ENCODE results near the gene LHX4. TPM values are rescaled to one million over a fixed set of nuclear protein-coding genes. Genes with fewer than 3 reads are reported as not detected.

The LHX4 gene
- total RNA-seq (not detected), polyA plus RNA-seq (ENCODE audit: insufficient read depth, low read depth, low replicate concordance) (0.37 TPM)
- long read RNA-seq, donor 1 = 0 reads
- long read RNA-seq, donor 2 = 0 reads
- long read RNA-seq, donor 3, partial matches to known transcripts = 33 of 70 reads
- long read RNA-seq, donor 3, other reads (novel, unspliced or antisense) = 37 of 70 reads
- long read RNA-seq, donor 4 = 0 reads
- long read RNA-seq, donor 5 = 0 reads
- long read RNA-seq, donor 6 = 0 reads
- long read RNA-seq, donor 7, partial matches to known transcripts = 0 of 2 reads
- long read RNA-seq, donor 7, other reads (novel, unspliced or antisense) = 2 of 2 reads
- long read RNA-seq, donor 8 = 0 reads
- long read RNA-seq, donor 9 = 0 reads
- long read RNA-seq, donor 10, partial matches to known transcripts = 68 of 68 reads
- long read RNA-seq, donor 10, other reads (novel, unspliced or antisense) = 0 of 68 reads

DNA sequence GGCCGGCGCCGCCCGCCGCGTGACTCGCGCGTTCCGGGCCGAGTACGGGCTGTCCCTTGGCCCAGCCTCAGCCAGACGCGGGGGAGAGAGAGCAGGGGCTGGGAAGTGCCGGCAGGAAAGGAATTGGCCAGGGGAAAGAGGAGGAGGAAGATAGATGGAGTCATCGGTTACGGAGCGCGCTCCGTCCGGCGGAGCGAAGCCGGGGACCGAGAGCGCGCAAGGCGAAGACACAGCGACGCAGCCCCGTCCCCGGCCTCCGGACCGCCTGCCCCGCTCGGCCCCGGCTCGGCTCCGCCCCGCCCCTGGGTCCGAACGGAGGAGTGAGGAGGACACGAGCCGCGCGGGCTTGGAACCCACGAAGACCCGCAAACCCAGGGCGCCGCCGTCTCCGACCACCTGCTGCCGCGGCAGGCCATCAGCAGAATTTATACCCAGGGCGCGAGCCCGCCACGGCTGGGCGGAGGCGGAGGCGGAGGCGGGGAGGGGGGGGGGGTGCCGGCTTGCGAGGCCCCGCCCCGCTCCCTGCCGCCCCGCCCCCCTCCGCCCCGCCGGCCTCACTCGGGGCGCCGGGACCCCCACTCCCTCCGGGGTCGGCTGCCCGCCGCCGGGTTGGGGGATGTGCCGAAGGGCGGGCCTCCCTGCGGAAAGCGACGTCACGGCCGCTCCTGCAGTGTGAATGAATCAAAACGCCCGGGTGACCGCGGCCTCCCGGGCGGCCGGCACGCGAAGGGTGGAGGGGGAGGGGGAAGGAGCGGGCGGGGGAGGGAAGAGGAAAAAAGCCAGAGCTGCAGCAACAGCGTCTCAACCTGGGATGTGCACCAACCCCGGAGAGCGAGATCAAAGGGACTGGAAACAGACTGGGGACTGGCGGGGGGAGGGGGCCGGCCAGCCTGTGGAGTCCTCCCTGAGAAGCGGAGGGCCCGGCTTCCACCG lies at the start of gene LHX4:
LHX4 (plus strand) TSS at position 782 of the 933 bp plus-strand sequence. CDS start 266 bp downstream, outside the sequence.
- FAIRE-seq (no peak), DNase-seq (peak; percentile 64 to 90 (median 77))
- Histone ChIP-seq H3K9ac (ENCODE audit: low read length in 3 of 3) (no peak within 1 kb of the TSS), H3K4me1 (ENCODE audit: control insufficient read depth in 2 of 3, insufficient read depth in 2 of 3, low read depth in 1 of 3, low read length in 3 of 3) (peaks cover 0 to 32% (median 6%) of the 10 kb centered on the region in 3 donors), H3K27me3 (ENCODE audit: control insufficient read depth, insufficient read depth, low read length) (peaks cover 61% of the 10 kb centered on the region), H3K4me3 (ENCODE audit: low read length in 3 of 3) (peak within 1 kb of the TSS in 2 of 3 donors; percentile 44 to 55), H3K9me3 (ENCODE audit: control insufficient read depth in 2 of 3, insufficient read depth in 1 of 3, low read length in 3 of 3) (no peaks in the 10 kb centered on the region), H3K36me3 (ENCODE audit: control insufficient read depth in 2 of 3, insufficient read depth in 3 of 3, low read length in 3 of 3) (no peaks in the 10 kb centered on the region), H3K27ac (ENCODE audit: low read depth in 2 of 2, low read length in 2 of 2) (no peak within 1 kb of the TSS)
- intact Hi-C loops (cut with DNase I) = no loop called here
- TF ChIP-seq, protein P1, sequence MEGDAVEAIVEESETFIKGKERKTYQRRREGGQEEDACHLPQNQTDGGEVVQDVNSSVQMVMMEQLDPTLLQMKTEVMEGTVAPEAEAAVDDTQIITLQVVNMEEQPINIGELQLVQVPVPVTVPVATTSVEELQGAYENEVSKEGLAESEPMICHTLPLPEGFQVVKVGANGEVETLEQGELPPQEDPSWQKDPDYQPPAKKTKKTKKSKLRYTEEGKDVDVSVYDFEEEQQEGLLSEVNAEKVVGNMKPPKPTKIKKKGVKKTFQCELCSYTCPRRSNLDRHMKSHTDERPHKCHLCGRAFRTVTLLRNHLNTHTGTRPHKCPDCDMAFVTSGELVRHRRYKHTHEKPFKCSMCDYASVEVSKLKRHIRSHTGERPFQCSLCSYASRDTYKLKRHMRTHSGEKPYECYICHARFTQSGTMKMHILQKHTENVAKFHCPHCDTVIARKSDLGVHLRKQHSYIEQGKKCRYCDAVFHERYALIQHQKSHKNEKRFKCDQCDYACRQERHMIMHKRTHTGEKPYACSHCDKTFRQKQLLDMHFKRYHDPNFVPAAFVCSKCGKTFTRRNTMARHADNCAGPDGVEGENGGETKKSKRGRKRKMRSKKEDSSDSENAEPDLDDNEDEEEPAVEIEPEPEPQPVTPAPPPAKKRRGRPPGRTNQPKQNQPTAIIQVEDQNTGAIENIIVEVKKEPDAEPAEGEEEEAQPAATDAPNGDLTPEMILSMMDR (IDR thresholded peaks at IDR 0.05; ENCODE audit: borderline replicate concordance, extremely low read depth, insufficient read depth) = no peak

DNA sequence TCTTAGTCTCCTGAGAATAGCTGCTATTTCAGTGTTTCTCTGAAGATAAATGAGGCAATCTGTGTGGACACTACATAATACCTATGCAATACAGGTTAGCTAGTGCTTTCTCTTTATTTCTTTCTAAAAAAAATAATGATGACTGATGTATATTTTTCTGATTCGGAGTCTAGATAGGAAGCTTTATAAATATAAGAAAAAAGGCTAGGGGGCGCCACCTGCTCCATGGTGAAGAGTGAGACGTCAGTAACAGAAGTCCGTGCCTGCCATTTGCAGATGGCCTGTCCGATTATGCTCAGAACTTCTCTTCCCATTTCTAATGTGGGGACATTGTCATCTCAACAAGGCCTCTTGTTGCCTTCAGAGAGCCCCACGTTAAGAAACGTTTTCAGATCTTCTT lies 49.0 kb upstream of the LHX4 start:
- Histone ChIP-seq H3K27me3 (ENCODE audit: control insufficient read depth, insufficient read depth, low read length) (no peaks in the 10 kb centered on the region), H3K4me3 (ENCODE audit: low read length in 3 of 3) (no peak overlapping the region), H3K27ac (ENCODE audit: low read depth in 2 of 2, low read length in 2 of 2) (no peak overlapping the region), H3K9me3 (ENCODE audit: control insufficient read depth in 2 of 3, insufficient read depth in 1 of 3, low read length in 3 of 3) (no peaks in the 10 kb centered on the region), H3K36me3 (ENCODE audit: control insufficient read depth in 2 of 3, insufficient read depth in 3 of 3, low read length in 3 of 3) (peaks cover 0 to 5% (median 0%) of the 10 kb centered on the region in 3 donors), H3K9ac (ENCODE audit: low read length in 3 of 3) (no peak overlapping the region), H3K4me1 (ENCODE audit: control insufficient read depth in 2 of 3, insufficient read depth in 2 of 3, low read depth in 1 of 3, low read length in 3 of 3) (no peaks in the 10 kb centered on the region)
- intact Hi-C loops (cut with DNase I) = no loop called here
- peak in 1 of 5 donors; percentile 18 for DNase-seq
- FAIRE-seq = no peak
- TF ChIP-seq, protein P1 (IDR thresholded peaks at IDR 0.05; ENCODE audit: borderline replicate concordance, extremely low read depth, insufficient read depth) = no peak

DNA sequence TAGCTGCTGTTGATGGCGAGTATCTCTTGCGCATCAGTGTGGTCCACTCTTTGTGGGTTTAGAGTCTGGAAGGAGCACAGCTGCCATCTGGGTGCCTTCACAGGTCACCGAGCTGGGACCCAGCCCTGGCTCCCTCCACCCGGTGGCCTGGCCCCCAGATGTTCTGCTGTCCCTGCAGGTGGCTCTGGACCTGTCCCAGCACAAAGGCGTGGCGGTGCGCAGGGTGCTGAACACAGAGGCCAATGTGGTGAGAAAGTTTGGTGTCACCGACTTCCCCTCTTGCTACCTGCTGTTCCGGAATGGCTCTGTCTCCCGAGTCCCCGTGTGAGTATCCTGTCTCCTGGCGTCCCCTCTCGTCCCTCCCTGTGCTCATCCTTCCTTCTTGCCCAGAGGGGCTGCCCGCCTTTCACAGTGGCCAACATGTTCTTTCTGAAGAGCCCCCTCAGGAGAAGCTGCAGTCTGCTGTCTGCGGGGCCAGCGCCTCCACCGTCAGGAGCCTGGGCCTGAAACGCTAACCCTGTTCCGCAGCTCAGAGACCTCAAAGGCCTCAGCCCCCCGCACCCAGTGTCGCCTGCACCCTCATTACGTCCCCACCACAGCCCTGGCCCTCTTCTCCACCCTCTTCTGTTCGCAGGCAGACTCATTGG lies 47.9 kb upstream of the LHX4 start:
- H3K27ac ChIP-seq (ENCODE audit: low read depth in 2 of 2, low read length in 2 of 2) = no peak overlapping the region
- peaks cover 0 to 5% (median 0%) of the 10 kb centered on the region in 3 donors for H3K36me3 ChIP-seq (ENCODE audit: control insufficient read depth in 2 of 3, insufficient read depth in 3 of 3, low read length in 3 of 3)
- no peaks in the 10 kb centered on the region for H3K27me3 ChIP-seq (ENCODE audit: control insufficient read depth, insufficient read depth, low read length)
- H3K9me3 ChIP-seq (ENCODE audit: control insufficient read depth in 2 of 3, insufficient read depth in 1 of 3, low read length in 3 of 3) = no peaks in the 10 kb centered on the region
- DNase-seq (no peak), FAIRE-seq (no peak)
- intact Hi-C loops (cut with DNase I) = no loop called here
- no peaks in the 10 kb centered on the region for H3K4me1 ChIP-seq (ENCODE audit: control insufficient read depth in 2 of 3, insufficient read depth in 2 of 3, low read depth in 1 of 3, low read length in 3 of 3)
- no peak overlapping the region for H3K4me3 ChIP-seq (ENCODE audit: low read length in 3 of 3)
- TF ChIP-seq, protein P1 (IDR thresholded peaks at IDR 0.05; ENCODE audit: borderline replicate concordance, extremely low read depth, insufficient read depth) = no peak
- no peak overlapping the region for H3K9ac ChIP-seq (ENCODE audit: low read length in 3 of 3)
